BLaER1 (cell line): ENCODE measurements around the gene GMDS.

Source experiments
- H3K27ac ChIP-seq: shearing (Covaris generic); formaldehyde crosslinking; 2 replicates; pipeline ENCODE4 v1.8.1; 2022
- H3K27me3 ChIP-seq: shearing (Covaris generic); formaldehyde crosslinking; 2 replicates; pipeline ENCODE4 v1.8.1; 2022
- H3K36me3 ChIP-seq: shearing (Covaris generic); formaldehyde crosslinking; 2 replicates; pipeline ENCODE4 v1.8.1; 2022
- H3K4me1 ChIP-seq: shearing (Covaris generic); formaldehyde crosslinking; 2 replicates; pipeline ENCODE4 v1.8.1; 2022
- H3K4me2 ChIP-seq: shearing (Covaris generic); formaldehyde crosslinking; 2 replicates; pipeline ENCODE4 v1.8.1; 2022
- H3K4me3 ChIP-seq: shearing (Covaris generic); formaldehyde crosslinking; 2 replicates; pipeline ENCODE4 v1.8.1; 2022
- H3K9ac ChIP-seq: shearing (Covaris generic); formaldehyde crosslinking; 2 replicates; pipeline ENCODE4 v1.8.1; 2022
- H3K9me3 ChIP-seq: shearing (Covaris generic); formaldehyde crosslinking; 2 replicates; pipeline ENCODE4 v1.8.1; 2022
- H4K20me1 ChIP-seq: shearing (Covaris generic); formaldehyde crosslinking; 2 replicates; pipeline ENCODE4 v1.8.1; 2022
- Cebpa-rat ChIP-seq: shearing (Covaris generic); IDR thresholded peaks from 2 replicates; pipeline ENCODE4 v1.8.1; 2022

GMDS gene

GRCh38 chr6:1957746-1958145, 287.7 kb downstream of the GMDS start:
- no peak overlapping the region for H3K4me2 ChIP-seq
- no peak overlapping the region for H3K27ac ChIP-seq
- no peaks in the 10 kb centered on the region for H3K9me3 ChIP-seq
- H3K4me1 ChIP-seq = no peaks in the 10 kb centered on the region
- TF ChIP-seq Cebpa-rat = no peak
- no peaks in the 10 kb centered on the region for H4K20me1 ChIP-seq
- no peak overlapping the region for H3K4me3 ChIP-seq
- no peak overlapping the region for H3K9ac ChIP-seq
- no peaks in the 10 kb centered on the region for H3K27me3 ChIP-seq
- peaks cover 5% of the 10 kb centered on the region; the same call in 1 of the 2 replicates for H3K36me3 ChIP-seq

- no peak for TF ChIP-seq Cebpa-rat
- H3K27ac ChIP-seq = no peak overlapping the region
Observed at GRCh38 chr6:1952740-1953360, 292.6 kb downstream of the GMDS start.

GRCh38 chr6:1950631-1951030, 294.8 kb downstream of the GMDS start:
- Histone ChIP-seq H3K9me3 (no peaks in the 10 kb centered on the region), H3K4me1 (no peaks in the 10 kb centered on the region), H3K4me3 (no peak overlapping the region), H3K27me3 (no peaks in the 10 kb centered on the region), H3K9ac (no peak overlapping the region), H3K4me2 (no peak overlapping the region), H4K20me1 (no peaks in the 10 kb centered on the region), H3K36me3 (no peaks in the 10 kb centered on the region), H3K27ac (no peak overlapping the region)
- no peak for TF ChIP-seq Cebpa-rat

More at GRCh38 chr6:1952740-1953360, 292.6 kb downstream of the GMDS start:
- no peaks in the 10 kb centered on the region for H4K20me1 ChIP-seq
- no peaks in the 10 kb centered on the region for H3K4me1 ChIP-seq
- H3K9me3 ChIP-seq = no peaks in the 10 kb centered on the region
- H3K36me3 ChIP-seq = no peaks in the 10 kb centered on the region
- H3K27me3 ChIP-seq = no peaks in the 10 kb centered on the region
- H3K4me3 ChIP-seq = no peak overlapping the region
- no peak overlapping the region for H3K4me2 ChIP-seq
- no peak overlapping the region for H3K9ac ChIP-seq

GRCh38 chr6:1949538-1949937, 295.9 kb downstream of the GMDS start:
- no peaks in the 10 kb centered on the region for H4K20me1 ChIP-seq
- H3K36me3 ChIP-seq = no peaks in the 10 kb centered on the region
- no peak overlapping the region for H3K27ac ChIP-seq
- no peaks in the 10 kb centered on the region for H3K4me1 ChIP-seq
- H3K9me3 ChIP-seq = no peaks in the 10 kb centered on the region
- H3K4me3 ChIP-seq = no peak overlapping the region
- no peaks in the 10 kb centered on the region for H3K27me3 ChIP-seq
- TF ChIP-seq Cebpa-rat = no peak
- H3K4me2 ChIP-seq = no peak overlapping the region
- no peak overlapping the region for H3K9ac ChIP-seq

GRCh38 chr6:1947922-1948321, 297.5 kb downstream of the GMDS start:
- Histone ChIP-seq H3K4me3 (no peak overlapping the region), H3K27ac (no peak overlapping the region), H3K4me1 (no peaks in the 10 kb centered on the region), H3K9ac (no peak overlapping the region), H4K20me1 (no peaks in the 10 kb centered on the region), H3K36me3 (no peaks in the 10 kb centered on the region), H3K4me2 (no peak overlapping the region), H3K27me3 (no peaks in the 10 kb centered on the region), H3K9me3 (no peaks in the 10 kb centered on the region)
- no peak for TF ChIP-seq Cebpa-rat

GRCh38 chr6:1946583-1946982, 298.8 kb downstream of the GMDS start:
- no peaks in the 10 kb centered on the region for H3K4me1 ChIP-seq
- H3K27ac ChIP-seq = no peak overlapping the region
- H3K27me3 ChIP-seq = no peaks in the 10 kb centered on the region
- no peaks in the 10 kb centered on the region for H4K20me1 ChIP-seq
- H3K9ac ChIP-seq = no peak overlapping the region
- no peaks in the 10 kb centered on the region for H3K9me3 ChIP-seq
- no peaks in the 10 kb centered on the region for H3K36me3 ChIP-seq
- H3K4me2 ChIP-seq = no peak overlapping the region
- no peak overlapping the region for H3K4me3 ChIP-seq
- no peak for TF ChIP-seq Cebpa-rat

- H3K4me3 ChIP-seq = no peak overlapping the region
- no peaks in the 10 kb centered on the region for H3K9me3 ChIP-seq
- H3K27ac ChIP-seq = no peak overlapping the region
- H3K27me3 ChIP-seq = no peaks in the 10 kb centered on the region
- peaks cover 5% of the 10 kb centered on the region; the same call in 1 of the 2 replicates for H3K4me1 ChIP-seq
- no peaks in the 10 kb centered on the region for H4K20me1 ChIP-seq
- TF ChIP-seq Cebpa-rat = no peak
- no peak overlapping the region for H3K9ac ChIP-seq
- H3K4me2 ChIP-seq = no peak overlapping the region
- no peaks in the 10 kb centered on the region for H3K36me3 ChIP-seq
Observed at GRCh38 chr6:1945235-1945832, 300.1 kb downstream of the GMDS start.

GRCh38 chr6:1942834-1943233, 302.6 kb downstream of the GMDS start:
- no peaks in the 10 kb centered on the region for H3K36me3 ChIP-seq
- H4K20me1 ChIP-seq = no peaks in the 10 kb centered on the region
- TF ChIP-seq Cebpa-rat = no peak
- H3K27me3 ChIP-seq = no peaks in the 10 kb centered on the region
- no peak overlapping the region for H3K9ac ChIP-seq
- H3K4me2 ChIP-seq = no peak overlapping the region
- H3K27ac ChIP-seq = no peak overlapping the region
- no peak overlapping the region for H3K4me3 ChIP-seq
- peaks cover 9% of the 10 kb centered on the region; the same call in 1 of the 2 replicates for H3K4me1 ChIP-seq
- no peaks in the 10 kb centered on the region for H3K9me3 ChIP-seq

- no peak overlapping the region for H3K9ac ChIP-seq
- no peak overlapping the region for H3K4me2 ChIP-seq
- no peak for TF ChIP-seq Cebpa-rat
- H3K27ac ChIP-seq = no peak overlapping the region
- H3K9me3 ChIP-seq = peaks cover 3% of the 10 kb centered on the region; the same call in 1 of the 2 replicates
- H3K4me1 ChIP-seq = peaks cover 9% of the 10 kb centered on the region; the same call in 1 of the 2 replicates
- no peak overlapping the region for H3K4me3 ChIP-seq
- no peaks in the 10 kb centered on the region for H4K20me1 ChIP-seq
- no peaks in the 10 kb centered on the region for H3K27me3 ChIP-seq
- H3K36me3 ChIP-seq = no peaks in the 10 kb centered on the region; the same call in 1 of the 2 replicates
Observed at GRCh38 chr6:1941534-1941933, 303.9 kb downstream of the GMDS start.

GRCh38 chr6:1940381-1940780, 305.0 kb downstream of the GMDS start:
- H3K4me2 ChIP-seq = no peak overlapping the region
- no peak for TF ChIP-seq Cebpa-rat
- no peaks in the 10 kb centered on the region; the same call in 1 of the 2 replicates for H3K36me3 ChIP-seq
- peaks cover 9% of the 10 kb centered on the region; the same call in 1 of the 2 replicates for H3K4me1 ChIP-seq
- H3K4me3 ChIP-seq = no peak overlapping the region
- no peak overlapping the region for H3K27ac ChIP-seq
- H3K9ac ChIP-seq = no peak overlapping the region
- H3K27me3 ChIP-seq = no peaks in the 10 kb centered on the region
- H3K9me3 ChIP-seq = peaks cover 3% of the 10 kb centered on the region; the same call in 1 of the 2 replicates
- no peaks in the 10 kb centered on the region for H4K20me1 ChIP-seq
